GM12873 (cell line): ENCODE measurements around the gene TRAK1.
A peak's percentile ranks its signal among the peaks of the same experiment; 100 is the strongest.

Experiments used
- CTCF ChIP-seq: IDR thresholded peaks from 2 replicates; pipeline ENCODE4 v1.5.1; 2012; ENCODE audit warnings: low read depth, mild to moderate bottlenecking, moderate library complexity, low read length, control low read depth; ENCODE audit not compliant: insufficient read depth; ENCODE audit errors: missing control alignments

Gene TRAK1

DNA sequence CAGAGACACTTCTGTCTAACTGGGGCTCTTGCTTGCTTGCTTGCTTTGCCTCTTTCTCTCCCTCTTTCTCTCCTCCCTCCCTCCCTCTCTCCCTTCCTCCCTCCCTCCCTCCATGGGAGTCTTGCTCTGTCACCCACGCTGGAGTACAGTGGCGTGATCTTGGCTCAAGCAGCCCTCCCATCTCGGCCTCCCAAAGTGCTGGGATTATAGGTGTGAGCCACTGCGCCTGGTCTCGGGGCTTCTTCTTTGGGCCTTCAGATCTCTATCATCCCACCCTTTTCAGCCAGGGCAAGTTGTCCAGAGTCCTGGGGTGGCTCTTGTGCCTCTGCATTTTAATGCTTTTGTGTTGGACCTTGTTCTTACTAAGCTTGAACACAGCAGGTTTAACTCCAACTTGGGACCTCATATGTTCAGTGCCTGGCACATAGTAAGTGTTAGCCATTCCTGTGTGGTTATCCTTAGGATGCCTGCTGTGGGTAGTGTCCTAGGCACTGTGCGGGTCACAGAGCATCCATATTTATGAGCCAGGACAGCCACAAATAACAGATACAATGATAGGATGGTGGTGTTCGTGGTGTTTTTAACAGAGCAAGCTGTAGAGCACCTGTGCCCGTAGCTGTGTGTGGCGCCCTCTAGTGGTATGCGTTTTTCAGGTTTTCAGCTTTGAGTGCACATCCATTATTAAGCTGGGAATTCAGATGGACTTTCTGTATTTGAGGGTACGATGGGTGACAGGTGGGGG lies 99.7 kb downstream of the TRAK1 start:
- peak; percentile 90 for TF ChIP-seq CTCF

GRCh38 chr3:42191443-42191747 lies 100.2 kb downstream of the TRAK1 start:
- TF ChIP-seq CTCF: no peak

DNA sequence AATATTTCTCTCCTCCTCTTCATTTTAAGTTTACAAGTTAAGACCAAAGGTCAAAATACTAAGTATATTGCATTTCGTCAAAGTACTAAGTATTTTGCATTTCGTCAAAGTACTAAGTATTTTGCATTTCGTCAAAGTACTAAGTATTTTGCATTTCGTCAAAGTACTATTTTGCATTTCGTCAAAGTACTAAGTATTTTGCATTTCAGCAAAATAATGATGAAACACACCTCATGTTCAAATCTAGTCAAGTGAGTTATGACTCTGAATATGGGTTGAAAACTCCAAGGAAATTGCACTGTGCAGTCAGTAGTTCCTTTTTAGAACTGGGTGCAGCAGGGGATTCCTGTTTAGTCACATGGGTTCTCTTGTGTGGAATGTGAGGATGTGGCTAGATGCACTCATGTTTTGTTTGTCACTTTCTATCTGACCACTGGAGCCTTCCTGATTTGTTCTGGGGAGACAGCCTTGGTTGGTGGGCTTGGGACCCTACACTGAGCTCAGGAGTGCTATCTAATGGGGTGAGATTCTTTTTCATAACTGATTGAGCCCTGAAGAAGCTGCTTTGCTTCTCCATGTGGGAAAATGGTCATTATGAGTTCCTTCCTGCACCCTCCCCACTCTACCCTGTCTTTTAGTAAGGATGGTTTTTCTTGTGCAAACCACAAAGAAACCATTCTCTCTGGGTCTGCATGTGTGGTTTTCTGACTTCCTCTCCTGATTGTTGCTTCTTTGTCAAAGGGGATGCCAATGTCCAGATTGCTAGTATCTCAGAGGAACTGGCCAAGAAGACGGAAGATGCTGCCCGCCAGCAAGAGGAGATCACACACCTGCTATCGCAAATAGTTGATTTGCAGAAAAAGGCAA lies 101.4 kb downstream of the TRAK1 start:
- TF ChIP-seq CTCF: no peak

- no peak for TF ChIP-seq CTCF
These were observed 103.9 kb downstream of the TRAK1 start for GRCh38 chr3:42194943-42195510.

DNA sequence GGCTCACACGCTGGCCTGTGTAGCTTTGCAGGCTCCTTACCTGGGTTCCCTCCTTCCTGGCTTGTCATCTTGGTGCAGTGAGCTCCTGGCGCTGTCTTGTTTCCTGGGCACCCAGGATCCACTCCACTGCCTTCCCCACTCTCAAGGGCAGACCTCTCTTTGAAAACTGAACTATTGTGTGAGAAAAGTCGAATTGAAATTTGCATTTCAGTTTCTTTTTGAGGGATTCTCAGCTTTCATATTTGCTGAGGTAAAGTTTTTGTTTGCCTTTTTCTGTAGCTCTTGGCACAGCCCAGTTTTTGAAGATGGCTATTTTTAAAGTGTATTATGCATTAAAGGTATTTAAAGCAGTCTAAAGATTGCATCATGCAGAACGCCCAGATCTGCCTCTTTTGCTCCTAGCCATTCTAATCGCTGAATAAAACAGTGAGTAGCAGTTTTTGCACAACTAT lies 104.7 kb downstream of the TRAK1 start:
- no peak for TF ChIP-seq CTCF

DNA sequence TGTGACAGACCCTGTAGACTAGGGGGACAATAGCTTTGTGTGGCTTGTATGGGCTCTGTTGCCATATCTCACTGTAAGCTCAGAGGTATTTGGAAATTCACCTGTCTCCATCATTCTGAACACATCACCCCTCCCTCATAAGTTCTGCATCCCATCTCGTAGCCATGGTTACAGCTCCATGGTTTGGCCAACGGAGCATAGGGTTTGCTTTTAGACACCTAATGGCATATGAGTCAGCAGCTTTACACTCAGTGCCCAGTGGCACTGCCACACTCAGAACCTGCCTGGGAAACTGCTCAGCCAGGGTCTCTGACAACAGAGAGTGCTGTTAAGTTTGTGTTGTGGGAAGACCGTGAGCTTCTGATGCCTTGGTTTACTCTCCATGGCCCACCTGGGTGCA lies 107.6 kb downstream of the TRAK1 start:
- no peak for TF ChIP-seq CTCF

DNA sequence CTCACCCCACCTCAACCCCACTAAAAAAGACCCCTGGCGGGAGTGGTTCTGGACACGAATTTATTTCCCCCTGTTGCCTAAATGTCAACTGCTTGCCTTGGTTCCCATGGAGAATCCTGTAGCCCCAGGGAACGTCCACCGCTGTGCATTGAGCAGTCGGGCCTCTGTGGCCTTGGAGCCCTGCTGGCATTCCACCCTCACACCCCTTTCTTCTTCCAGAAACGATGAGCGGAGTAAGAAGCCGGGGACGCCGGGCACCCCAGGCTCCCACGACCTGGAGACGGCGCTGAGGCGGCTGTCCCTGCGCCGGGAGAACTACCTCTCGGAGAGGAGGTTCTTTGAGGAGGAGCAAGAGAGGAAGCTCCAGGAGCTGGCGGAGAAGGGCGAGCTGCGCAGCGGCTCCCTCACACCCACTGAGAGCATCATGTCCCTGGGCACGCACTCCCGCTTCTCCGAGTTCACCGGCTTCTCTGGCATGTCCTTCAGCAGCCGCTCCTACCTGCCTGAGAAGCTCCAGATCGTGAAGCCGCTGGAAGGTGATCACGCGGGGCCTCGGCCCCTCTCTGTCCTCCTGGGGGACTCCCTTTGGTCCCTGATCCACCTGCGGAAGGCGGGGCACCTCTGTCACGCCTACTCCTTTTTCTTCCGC lies 111.2 kb downstream of the TRAK1 start:
- TF ChIP-seq CTCF: no peak
